ENCODE measurements around the gene HTT. TPM values are rescaled to one million over a fixed set of nuclear protein-coding genes. Genes with fewer than 3 reads are reported as not detected.

The HTT gene
- total RNA-seq, 1 donor from 2014 or later = 20.0 TPM

DNA sequence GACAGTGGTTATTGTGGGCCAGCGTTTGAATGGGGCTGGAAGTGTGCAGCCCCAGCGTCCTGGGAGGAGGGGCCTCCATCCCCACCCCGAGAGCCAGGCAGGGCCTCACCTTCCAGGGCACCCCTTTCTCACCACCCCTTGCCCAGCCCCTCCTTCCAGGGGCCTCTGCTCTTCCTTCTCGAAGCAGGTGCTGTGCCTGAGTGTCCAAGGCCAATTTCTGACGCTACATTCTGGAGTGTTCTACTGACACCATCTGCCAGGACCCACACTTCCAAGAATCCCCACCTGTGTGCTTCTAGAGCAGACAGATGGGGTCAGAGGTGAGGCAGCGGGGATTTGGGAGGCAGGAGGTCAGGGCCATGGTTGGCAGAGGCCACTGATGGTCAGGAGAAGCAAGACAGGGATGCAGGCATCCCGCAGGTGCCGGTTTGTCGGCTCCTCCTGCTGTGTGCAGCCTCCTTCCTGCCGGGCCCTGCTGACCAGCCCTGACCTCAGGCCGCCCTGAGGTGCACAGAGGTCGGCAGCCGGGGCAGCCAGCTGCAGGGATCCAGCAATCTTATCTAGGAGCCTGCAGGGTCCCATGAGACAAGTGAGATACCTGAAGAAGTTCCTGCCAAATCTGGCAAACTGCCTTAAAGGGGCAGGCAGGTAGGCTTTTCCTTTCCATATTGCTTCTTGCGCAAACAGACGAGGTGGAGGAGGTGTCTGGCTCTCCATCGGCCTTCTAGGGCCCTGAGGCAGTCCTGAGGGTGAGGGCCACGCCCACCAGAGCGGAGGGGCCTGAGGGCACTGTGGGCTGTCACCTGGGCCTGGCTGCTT is 193.3 kb downstream of the HTT start:
- H3K27ac ChIP-seq (replicated peaks) = no peak overlapping the region
- peaks cover 18% of the 10 kb centered on the region for H3K4me1 ChIP-seq
- H3K36me3 ChIP-seq = no peaks in the 10 kb centered on the region
- H3K9me3 ChIP-seq (replicated peaks) = peaks cover under 1% of the 10 kb centered on the region
- intact Hi-C loops (cut with micrococcal nuclease) = no loop called here
- TF ChIP-seq, protein P1, sequence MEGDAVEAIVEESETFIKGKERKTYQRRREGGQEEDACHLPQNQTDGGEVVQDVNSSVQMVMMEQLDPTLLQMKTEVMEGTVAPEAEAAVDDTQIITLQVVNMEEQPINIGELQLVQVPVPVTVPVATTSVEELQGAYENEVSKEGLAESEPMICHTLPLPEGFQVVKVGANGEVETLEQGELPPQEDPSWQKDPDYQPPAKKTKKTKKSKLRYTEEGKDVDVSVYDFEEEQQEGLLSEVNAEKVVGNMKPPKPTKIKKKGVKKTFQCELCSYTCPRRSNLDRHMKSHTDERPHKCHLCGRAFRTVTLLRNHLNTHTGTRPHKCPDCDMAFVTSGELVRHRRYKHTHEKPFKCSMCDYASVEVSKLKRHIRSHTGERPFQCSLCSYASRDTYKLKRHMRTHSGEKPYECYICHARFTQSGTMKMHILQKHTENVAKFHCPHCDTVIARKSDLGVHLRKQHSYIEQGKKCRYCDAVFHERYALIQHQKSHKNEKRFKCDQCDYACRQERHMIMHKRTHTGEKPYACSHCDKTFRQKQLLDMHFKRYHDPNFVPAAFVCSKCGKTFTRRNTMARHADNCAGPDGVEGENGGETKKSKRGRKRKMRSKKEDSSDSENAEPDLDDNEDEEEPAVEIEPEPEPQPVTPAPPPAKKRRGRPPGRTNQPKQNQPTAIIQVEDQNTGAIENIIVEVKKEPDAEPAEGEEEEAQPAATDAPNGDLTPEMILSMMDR (IDR thresholded peaks at IDR 0.05; ENCODE audit: borderline replicate concordance) = no peak
- H3K27me3 ChIP-seq (ENCODE audit: low read depth) = no peaks in the 10 kb centered on the region
- H3K4me3 ChIP-seq = no peak overlapping the region
- DNase-seq = no peak

DNA sequence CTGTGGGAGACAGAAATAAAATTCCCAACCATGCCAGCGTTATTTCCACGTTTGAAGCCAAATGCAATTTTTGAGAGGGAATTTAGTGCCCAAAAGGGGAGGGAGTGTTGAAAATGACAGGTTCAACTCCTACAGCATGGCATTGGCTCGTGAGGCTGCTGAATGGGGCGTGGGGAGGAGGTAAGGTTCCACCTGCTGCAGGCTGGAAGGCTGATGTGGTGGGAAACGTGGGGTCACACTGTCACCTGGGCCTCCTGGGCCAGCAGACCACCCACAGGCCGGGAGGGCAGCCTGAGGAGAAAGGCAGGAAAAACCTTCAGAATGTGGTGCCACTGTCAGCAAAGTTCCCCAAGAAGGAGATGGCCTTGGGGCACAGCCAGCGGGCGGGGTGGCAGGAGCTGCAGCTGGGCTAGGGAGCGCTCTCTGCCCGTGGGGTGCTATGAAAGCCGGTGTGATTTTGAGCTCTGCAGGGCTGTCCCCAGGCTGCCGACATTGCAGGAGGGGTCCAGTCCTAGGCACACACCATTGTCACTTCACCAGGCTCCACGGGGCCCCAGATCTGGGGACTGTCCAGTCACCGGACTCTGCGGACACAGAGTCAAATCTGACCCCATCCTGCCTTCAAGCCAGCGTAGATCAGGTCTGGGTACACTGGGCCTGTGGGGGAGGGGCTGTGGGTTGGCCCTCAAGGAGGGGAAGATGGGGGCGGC is 194.1 kb downstream of the HTT start:
- Histone ChIP-seq H3K4me3 (no peak overlapping the region), H3K27me3 (ENCODE audit: low read depth) (no peaks in the 10 kb centered on the region), H3K36me3 (no peaks in the 10 kb centered on the region), H3K4me1 (peaks cover 18% of the 10 kb centered on the region), H3K27ac (replicated peaks) (no peak overlapping the region), H3K9me3 (replicated peaks) (peaks cover 8% of the 10 kb centered on the region)
- intact Hi-C loops (cut with micrococcal nuclease) = no loop called here
- peak; percentile 9 for DNase-seq
- TF ChIP-seq, protein P1 (IDR thresholded peaks at IDR 0.05; ENCODE audit: borderline replicate concordance) = no peak

DNA sequence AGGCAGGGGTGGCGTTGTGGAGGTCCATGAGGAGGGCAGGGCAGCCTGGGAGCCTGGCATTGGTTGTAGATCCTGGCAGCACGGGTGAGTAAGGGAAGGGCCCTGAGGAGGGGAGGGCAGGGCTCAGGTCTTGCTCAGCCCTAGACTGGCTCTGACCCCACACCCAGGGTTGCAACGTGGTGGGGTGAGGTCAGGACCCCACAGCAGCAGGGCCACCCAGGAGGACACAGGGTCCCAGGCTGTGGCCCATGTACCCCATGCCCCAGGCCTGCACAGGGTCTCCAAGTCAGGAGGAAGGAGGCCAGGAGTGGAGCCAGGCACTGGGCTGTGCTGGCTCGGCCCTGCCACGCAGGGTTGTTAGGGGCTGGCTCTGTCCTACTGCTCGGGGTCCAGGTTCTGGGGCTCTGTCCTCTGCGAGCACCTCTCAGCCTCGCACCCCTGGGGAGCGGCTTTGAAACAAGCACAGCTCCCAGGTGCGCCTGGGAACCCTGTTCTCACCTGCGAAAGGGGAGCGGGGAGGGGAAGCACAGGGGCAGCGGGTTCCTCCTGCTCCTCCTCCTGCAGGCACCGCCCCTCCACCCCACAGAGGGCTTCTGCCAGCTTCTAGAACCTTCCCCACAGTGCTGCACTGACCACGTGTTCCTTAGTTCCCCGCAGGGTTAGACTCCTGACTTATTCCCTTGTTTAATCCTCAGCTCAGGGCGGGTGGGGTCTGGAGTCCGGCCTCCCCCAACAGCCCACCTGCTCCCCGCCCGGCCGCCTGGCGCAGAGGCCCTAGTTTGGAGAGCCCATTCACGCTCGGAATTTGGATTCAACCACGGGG is 194.8 kb downstream of the HTT start:
- Histone ChIP-seq H3K27ac (replicated peaks) (peak overlapping the region; percentile 75), H3K27me3 (ENCODE audit: low read depth) (no peaks in the 10 kb centered on the region), H3K4me3 (no peak overlapping the region), H3K4me1 (peaks cover 18% of the 10 kb centered on the region), H3K9me3 (replicated peaks) (peaks cover 13% of the 10 kb centered on the region), H3K36me3 (no peaks in the 10 kb centered on the region)
- intact Hi-C loops (cut with micrococcal nuclease) = no loop called here
- peak; percentile 9 for DNase-seq
- TF ChIP-seq, protein P1 (IDR thresholded peaks at IDR 0.05; ENCODE audit: borderline replicate concordance) = no peak

DNA sequence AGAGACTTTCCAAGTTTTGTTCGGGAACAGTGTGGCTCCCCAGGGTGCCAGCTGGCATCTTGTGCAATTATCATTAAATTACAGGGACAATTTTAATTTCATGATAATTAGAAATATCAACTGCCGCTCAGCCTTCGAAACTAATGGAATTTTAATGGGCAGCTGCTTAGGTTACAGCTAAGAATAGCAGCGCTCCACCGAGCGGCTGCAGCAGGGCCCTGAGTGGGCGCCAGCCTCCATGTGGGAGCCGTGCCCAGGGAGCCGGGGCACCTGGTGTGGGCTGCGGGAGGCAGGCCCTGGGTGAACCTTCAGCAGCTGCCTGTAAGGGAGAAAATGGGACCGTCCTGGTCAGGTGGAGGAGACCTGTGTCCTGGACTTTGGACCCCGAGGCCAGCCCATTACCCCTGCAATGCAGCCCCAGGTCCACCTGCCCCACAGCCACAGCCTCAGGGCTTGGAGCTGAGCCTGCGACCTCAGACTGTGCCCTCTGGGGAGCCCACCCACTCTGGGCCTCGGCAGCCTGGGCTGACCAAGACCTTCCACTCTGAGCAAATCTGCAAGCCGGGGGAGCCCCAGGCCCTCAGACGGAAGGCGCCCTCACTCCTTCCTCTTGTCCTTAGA is 195.6 kb downstream of the HTT start:
- H3K9me3 ChIP-seq (replicated peaks) = peaks cover 13% of the 10 kb centered on the region
- peaks cover 18% of the 10 kb centered on the region for H3K4me1 ChIP-seq
- DNase-seq = peak; percentile 71
- TF ChIP-seq, protein P1 (IDR thresholded peaks at IDR 0.05; ENCODE audit: borderline replicate concordance) = no peak
- no peak overlapping the region for H3K4me3 ChIP-seq
- peak overlapping the region; percentile 75 for H3K27ac ChIP-seq (replicated peaks)
- H3K36me3 ChIP-seq = no peaks in the 10 kb centered on the region
- H3K27me3 ChIP-seq (ENCODE audit: low read depth) = no peaks in the 10 kb centered on the region
- intact Hi-C loops (cut with micrococcal nuclease) = no loop called here

DNA sequence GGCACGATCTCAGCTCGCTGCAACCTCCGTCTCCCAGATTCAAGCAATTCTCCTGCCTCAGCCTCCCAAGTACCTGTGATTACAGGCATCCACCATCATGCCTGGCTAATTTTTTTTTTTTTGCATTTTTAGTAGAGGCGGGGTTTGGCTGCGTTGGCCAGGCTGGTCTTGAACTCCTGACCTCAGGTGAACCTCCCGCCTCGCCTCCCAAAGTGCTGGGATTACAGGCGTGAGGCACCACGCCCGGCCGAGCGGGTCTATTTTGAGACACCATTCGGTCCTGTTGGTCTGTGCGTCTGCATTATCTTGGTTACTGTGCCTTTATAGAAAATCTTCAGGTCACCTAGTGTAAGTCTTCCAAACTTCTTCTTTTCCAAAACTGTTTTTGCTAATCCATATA is 196.7 kb downstream of the HTT start:
- H3K4me3 ChIP-seq = no peak overlapping the region
- no peak for DNase-seq
- peaks cover 18% of the 10 kb centered on the region for H3K4me1 ChIP-seq
- intact Hi-C loops (cut with micrococcal nuclease) = no loop called here
- H3K27me3 ChIP-seq (ENCODE audit: low read depth) = no peaks in the 10 kb centered on the region
- TF ChIP-seq, protein P1 (IDR thresholded peaks at IDR 0.05; ENCODE audit: borderline replicate concordance) = no peak
- no peak overlapping the region for H3K27ac ChIP-seq (replicated peaks)
- peaks cover 13% of the 10 kb centered on the region for H3K9me3 ChIP-seq (replicated peaks)
- H3K36me3 ChIP-seq = no peaks in the 10 kb centered on the region
